Type B pancreatic cell (in vitro differentiated cells): Measurements from ENCODE around the gene POC1A. TPM values are rescaled to one million over a fixed set of nuclear protein-coding genes. Genes with fewer than 3 reads are reported as not detected.

Source experiments
- DNase-seq: peaks from one replicate; pipeline ENCODE4 v3.0.0; 2021; ENCODE audit warnings: mixed read lengths; ENCODE audit not compliant: unreplicated experiment; ENCODE audit errors: extremely low spot score
- H3K27ac Mint-ChIP-seq: 2 replicates; pipeline ENCODE4 v1.8.0; 2021; ENCODE audit warnings: mild to moderate bottlenecking, mixed read lengths
- H3K27me3 Mint-ChIP-seq: 2 replicates; pipeline ENCODE4 v1.8.0; 2021; ENCODE audit warnings: mixed read lengths
- H3K36me3 Mint-ChIP-seq: 2 replicates; pipeline ENCODE4 v1.8.0; 2021; ENCODE audit warnings: mixed read lengths
- H3K4me1 Mint-ChIP-seq: one replicate; pipeline ENCODE4 v1.8.0; 2021; ENCODE audit warnings: mixed read lengths; ENCODE audit not compliant: unreplicated experiment
- H3K4me3 Mint-ChIP-seq: 2 replicates; pipeline ENCODE4 v1.8.0; 2021; ENCODE audit warnings: mild to moderate bottlenecking, mixed read lengths
- H3K9me3 Mint-ChIP-seq: 2 replicates; pipeline ENCODE4 v1.8.0; 2021; ENCODE audit warnings: mixed read lengths
- CTCF ChIP-seq: fragments of 200-600 bp; sonication (generic); conservative IDR thresholded peaks from 2 replicates; pipeline ENCODE4 v1.5.0; 2021; ENCODE audit warnings: antibody characterized with exemption, mild to moderate bottlenecking
- long read RNA-seq: library from polyadenylated mRNA; unstranded; transcript quantifications from one replicate; pipeline ENCODE4 v2.0.0, GENCODE V29; 2020
- total RNA-seq: library from RNA; stranded (reverse); gene quantifications from 2 replicates; pipeline ENCODE4 v1.2.1, GENCODE V29; 2021; ENCODE audit warnings: low replicate concordance

The POC1A gene
- 10.5 and 19.1 TPM in 2 replicates for total RNA-seq
- long read RNA-seq, transcript POC1A-203 (11 exons, 1,760 nt), result minor isoform, 5 of 71 reads
- long read RNA-seq, transcript POC1A-201 (11 exons, 1,898 nt), result major isoform, 35 of 71 reads
- long read RNA-seq, transcript POC1A-202 (10 exons, 1,999 nt), result minor isoform, 16 of 71 reads
- long read RNA-seq, partial matches to known transcripts, result 3 of 71 reads
- long read RNA-seq, other reads (novel, unspliced or antisense), result 12 of 71 reads

- peak; percentile 92 for DNase-seq
- Mint-ChIP-seq H3K9me3 (no peaks in the 10 kb centered on the region), H3K36me3 (no peaks in the 10 kb centered on the region), H3K27ac (peak within 1 kb of the TSS; percentile 98), H3K4me1 (peaks cover 8% of the 10 kb centered on the region), H3K4me3 (peak within 1 kb of the TSS; percentile 93), H3K27me3 (peaks cover 1% of the 10 kb centered on the region)
- peak; percentile 26 for TF ChIP-seq CTCF
These were observed at the start of gene POC1A for GRCh38 chr3:52154135-52155094. POC1A (minus strand) TSS chr3:52154423; CDS start chr3:52154372, 51 bp downstream.

GRCh38 chr3:52203701-52204100 lies 49.5 kb upstream of the POC1A start:
- Mint-ChIP-seq H3K27me3 (no peaks in the 10 kb centered on the region), H3K4me3 (no peak overlapping the region), H3K9me3 (no peaks in the 10 kb centered on the region), H3K4me1 (peaks cover 10% of the 10 kb centered on the region), H3K27ac (no peak overlapping the region), H3K36me3 (peaks cover 41% of the 10 kb centered on the region)
- TF ChIP-seq CTCF, result no peak
- no peak for DNase-seq

GRCh38 chr3:52202384-52203077 lies 48.3 kb upstream of the POC1A start:
- Mint-ChIP-seq H3K4me3 (no peak overlapping the region), H3K27me3 (no peaks in the 10 kb centered on the region), H3K36me3 (peaks cover 32% of the 10 kb centered on the region), H3K4me1 (peaks cover 16% of the 10 kb centered on the region), H3K9me3 (no peaks in the 10 kb centered on the region), H3K27ac (no peak overlapping the region)
- no peak for TF ChIP-seq CTCF
- DNase-seq, result no peak

GRCh38 chr3:52200981-52201679 lies 46.9 kb upstream of the POC1A start:
- DNase-seq, result no peak
- H3K27me3 Mint-ChIP-seq, result no peaks in the 10 kb centered on the region
- H3K36me3 Mint-ChIP-seq, result peaks cover 28% of the 10 kb centered on the region
- peaks cover 25% of the 10 kb centered on the region for H3K4me1 Mint-ChIP-seq
- no peak overlapping the region for H3K27ac Mint-ChIP-seq
- no peaks in the 10 kb centered on the region for H3K9me3 Mint-ChIP-seq
- H3K4me3 Mint-ChIP-seq, result no peak overlapping the region
- no peak for TF ChIP-seq CTCF
